Activated CD8-positive, alpha-beta T cell treated with anti-CD3 and anti-CD28 coated beads for 36 hours (primary cell): ENCODE data around the gene MRPL34. TPM values are rescaled to one million over a fixed set of nuclear protein-coding genes. Genes with fewer than 3 reads are reported as not detected.

Source experiments
- ATAC-seq: fragments of 200-7000 bp; cut with Tn5 transposase; one replicate; pipeline ENCODE4 v1.10.0; 2021; ENCODE audit warnings: mild to moderate bottlenecking, moderate library complexity
- CTCF ChIA-PET: fragments of 350-600 bp; sonication (Branson Sonifier 250); formaldehyde crosslinking; loops from one replicate; lab custom pipeline; 2021; ENCODE audit warnings: antibody characterized with exemption; lab: Charles Lee
- POLR2A ChIA-PET: fragments of 350-600 bp; sonication (Branson Sonifier 250); formaldehyde crosslinking; loops from one replicate; lab custom pipeline; 2021; ENCODE audit warnings: antibody characterized with exemption; lab: Charles Lee
- DNase-seq: peaks from one replicate; pipeline ENCODE4 v3.0.0-alpha.2; 2020
- H3K27ac Mint-ChIP-seq: one replicate; pipeline ENCODE4 v1.8.0; 2021; ENCODE audit warnings: mild to moderate bottlenecking, mixed read lengths
- H3K27me3 Mint-ChIP-seq: one replicate; pipeline ENCODE4 v1.8.0; 2021; ENCODE audit warnings: mixed read lengths
- H3K36me3 Mint-ChIP-seq: one replicate; pipeline ENCODE4 v1.8.0; 2021; ENCODE audit warnings: low read depth, mixed read lengths
- H3K4me1 Mint-ChIP-seq: one replicate; pipeline ENCODE4 v1.8.0; 2021; ENCODE audit warnings: low read depth, mixed read lengths
- H3K4me3 Mint-ChIP-seq: one replicate; pipeline ENCODE4 v1.8.0; 2021; ENCODE audit warnings: mild to moderate bottlenecking, moderate library complexity, mixed read lengths
- H3K9me3 Mint-ChIP-seq: one replicate; pipeline ENCODE4 v1.8.0; 2021; ENCODE audit warnings: mixed read lengths
- CTCF ChIP-seq: fragments of 200-600 bp; IDR thresholded peaks from one replicate; pipeline ENCODE4 v1.8.0; 2022; ENCODE audit warnings: antibody characterized with exemption, mild to moderate bottlenecking
- intact Hi-C: fragments of 100-400 bp; cut with micrococcal nuclease; formaldehyde crosslinking; loops from one replicate; pipeline ENCODE4 v1.10.0; 2022
- total RNA-seq, 2 experiments: library from RNA; stranded (reverse); gene quantifications; one replicate each; pipeline ENCODE4 v1.2.3, GENCODE V29; 2021

MRPL34 gene
- total RNA-seq, 2 experiments from 2014 or later, result 101 to 107 TPM

GRCh38 chr19:17275441-17276175 is 30.1 kb upstream of the MRPL34 start:
- ChIA-PET CTCF (interaction anchor here (0.5 kb wide), 1 partner anchor 212 kb away, joined by 3 read pairs; no protein-coding TSS in a partner anchor), POLR2A (interaction anchor here (0.7 kb wide), 1 partner anchor 562 kb away, joined by 3 read pairs; no protein-coding TSS in a partner anchor)
- H3K36me3 Mint-ChIP-seq, result peaks cover 32% of the 10 kb centered on the region
- TF ChIP-seq CTCF, result no peak
- no peaks in the 10 kb centered on the region for H3K9me3 Mint-ChIP-seq
- intact Hi-C loops, result no loop called here
- no peak overlapping the region for H3K27ac Mint-ChIP-seq
- no peak for DNase-seq
- H3K27me3 Mint-ChIP-seq, result no peaks in the 10 kb centered on the region
- ATAC-seq, result no peak
- no peaks in the 10 kb centered on the region for H3K4me1 Mint-ChIP-seq
- H3K4me3 Mint-ChIP-seq, result no peak overlapping the region

GRCh38 chr19:17279436-17279835 is 26.2 kb upstream of the MRPL34 start:
- no peak for TF ChIP-seq CTCF
- no peak for ATAC-seq
- H3K27ac Mint-ChIP-seq, result no peak overlapping the region
- peaks cover 32% of the 10 kb centered on the region for H3K36me3 Mint-ChIP-seq
- intact Hi-C loops, result no loop called here
- no peak for DNase-seq
- ChIA-PET CTCF (interaction anchor here (0.6 to 1.0 kb wide), 3 partner anchors 11 to 297 kb away, joined by 3 to 4 read pairs (median 3); no protein-coding TSS in a partner anchor), POLR2A (interaction anchor here (0.5 to 5.6 kb wide), 6 partner anchors 13 to 154 kb away, joined by 3 to 41 read pairs (median 3); partner anchors contain the start of genes BABAM1, MVB12A and USHBP1)
- peaks cover 6% of the 10 kb centered on the region for H3K4me1 Mint-ChIP-seq
- H3K4me3 Mint-ChIP-seq, result no peak overlapping the region
- no peaks in the 10 kb centered on the region for H3K9me3 Mint-ChIP-seq
- H3K27me3 Mint-ChIP-seq, result no peaks in the 10 kb centered on the region

DNA sequence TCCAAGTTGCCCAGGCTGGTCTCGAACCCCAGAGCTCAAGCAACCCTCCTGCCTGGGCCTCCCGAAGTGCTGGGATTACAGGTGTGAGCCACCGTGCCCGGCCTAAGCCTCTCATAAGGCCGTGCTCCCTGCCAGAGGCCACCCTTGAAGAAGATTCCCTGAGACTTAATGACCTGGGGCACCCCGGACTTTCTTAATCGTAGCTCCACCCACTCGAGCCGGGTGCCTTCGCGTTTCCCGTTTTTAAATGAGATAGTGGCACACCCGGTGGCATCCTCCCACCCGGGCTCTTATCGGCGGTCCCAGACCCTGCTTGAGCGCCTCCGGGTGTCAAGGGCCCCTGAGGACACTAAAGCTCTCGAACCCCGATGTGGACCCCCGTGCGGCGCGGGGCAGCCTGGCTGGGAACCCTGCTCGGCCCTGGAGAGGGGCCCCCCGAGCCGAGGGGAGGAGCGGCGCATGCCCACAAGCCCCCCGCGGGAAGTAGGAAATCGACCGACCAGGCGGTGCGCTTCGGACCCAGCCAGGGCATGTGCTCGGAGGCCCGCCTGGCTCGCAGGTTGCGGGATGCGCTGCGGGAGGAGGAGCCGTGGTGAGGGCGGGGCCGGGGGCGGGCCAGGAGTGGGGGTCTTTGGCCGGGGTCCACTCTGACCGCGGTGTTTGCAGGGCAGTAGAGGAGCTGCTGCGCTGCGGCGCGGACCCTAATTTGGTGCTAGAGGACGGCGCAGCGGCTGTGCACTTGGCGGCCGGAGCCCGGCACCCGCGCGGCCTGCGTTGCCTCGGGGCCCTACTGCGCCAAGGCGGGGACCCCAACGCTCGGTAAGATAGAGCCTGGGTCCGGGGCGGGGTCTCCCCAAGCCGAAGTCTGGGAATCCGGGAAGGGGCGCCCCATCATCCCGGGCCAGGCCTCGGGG is 24.0 kb upstream of the MRPL34 start, which contains the start of gene ANKLE1:
Gene ANKLE1 (plus strand): TSS at position 511 of the 914 bp plus-strand sequence. CDS start 20 bp downstream, at position 531.
- ChIA-PET POLR2A (interaction anchor here (0.6 to 5.6 kb wide), 12 partner anchors 11 to 245 kb away, joined by 3 to 41 read pairs (median 4); partner anchors contain the start of genes BABAM1, DDA1, USE1 and USHBP1), CTCF (interaction anchor here (0.8 to 4.2 kb wide), 15 partner anchors 10 to 512 kb away, joined by 3 to 46 read pairs (median 6); partner anchors contain the start of genes ABHD8, BABAM1, MRPL34 and USE1)
- H3K27me3 Mint-ChIP-seq, result no peaks in the 10 kb centered on the region
- ATAC-seq (peak; percentile 60), DNase-seq (peak; percentile 69)
- H3K4me1 Mint-ChIP-seq, result peaks cover 6% of the 10 kb centered on the region
- TF ChIP-seq CTCF, result no peak
- intact Hi-C loops, result no loop called here
- H3K27ac Mint-ChIP-seq, result peak within 1 kb of the TSS; percentile 81
- no peaks in the 10 kb centered on the region for H3K9me3 Mint-ChIP-seq
- peaks cover 28% of the 10 kb centered on the region for H3K36me3 Mint-ChIP-seq
- H3K4me3 Mint-ChIP-seq, result peak within 1 kb of the TSS; percentile 86

DNA sequence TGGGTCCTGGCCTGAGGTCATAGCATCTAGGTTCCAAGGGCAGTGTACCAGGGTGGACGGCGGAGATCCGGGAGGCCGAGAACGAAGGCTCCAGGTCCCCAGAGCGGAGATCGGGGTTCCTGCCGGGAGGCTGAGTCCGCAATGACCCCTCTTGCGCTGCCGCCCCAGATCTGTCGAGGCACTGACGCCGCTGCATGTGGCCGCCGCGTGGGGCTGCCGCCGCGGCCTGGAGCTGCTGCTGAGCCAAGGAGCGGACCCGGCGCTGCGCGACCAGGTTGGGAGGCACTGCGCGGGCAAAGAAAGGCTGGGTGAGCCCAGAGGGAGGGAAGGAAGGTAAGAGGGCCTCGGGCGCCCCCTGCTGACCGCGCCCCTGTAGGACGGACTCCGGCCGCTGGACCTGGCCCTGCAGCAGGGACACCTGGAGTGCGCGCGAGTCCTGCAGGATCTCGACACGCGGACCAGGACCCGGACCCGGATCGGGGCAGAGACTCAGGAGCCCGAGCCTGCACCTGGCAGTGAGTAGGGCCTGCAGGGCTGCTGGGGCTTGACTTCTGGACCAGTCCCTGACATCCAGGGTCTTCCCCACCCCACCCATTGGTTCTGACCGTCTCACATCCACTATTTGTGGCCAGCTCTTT is 23.1 kb upstream of the MRPL34 start:
- Mint-ChIP-seq H3K27me3 (no peaks in the 10 kb centered on the region), H3K36me3 (peaks cover 26% of the 10 kb centered on the region), H3K9me3 (no peaks in the 10 kb centered on the region), H3K27ac (peak overlapping the region; percentile 81), H3K4me3 (peak overlapping the region; percentile 86), H3K4me1 (peaks cover 6% of the 10 kb centered on the region)
- peak; percentile 99 for TF ChIP-seq CTCF
- CTCF ChIA-PET, result interaction anchor here (0.8 to 4.2 kb wide), 15 partner anchors 10 to 513 kb away, joined by 3 to 46 read pairs (median 6); partner anchors contain the start of genes ABHD8, BABAM1, MRPL34 and USE1
- intact Hi-C loops, result no loop called here
- ATAC-seq (peak; percentile 93), DNase-seq (peak; percentile 91)
- POLR2A ChIA-PET, result interaction anchor here (0.7 to 5.6 kb wide), 6 partner anchors 10 to 116 kb away, joined by 3 to 41 read pairs (median 6); partner anchors contain the start of genes BABAM1, USE1 and USHBP1
